HCT116 (cell line): ENCODE data around the gene TUBD1. TPM values are rescaled to one million over a fixed set of nuclear protein-coding genes. Genes with fewer than 3 reads are reported as not detected.
A peak's percentile ranks its signal among the peaks of the same experiment; 100 is the strongest.

Source experiments
- microRNA counts: library from miRNA; unstranded; fragments of <30 nt; microRNA quantifications from one replicate; lab custom pipeline; 2015
- microRNA-seq: library from miRNA; unstranded; fragments of <30 nt; microRNA quantifications from one replicate; pipeline ENCODE4, GENCODE V29; 2016; ENCODE audit warnings: borderline number of aligned reads
- total RNA-seq: library from RNA; stranded (reverse); gene quantifications from one replicate; pipeline ENCODE4 v1.2.1, GENCODE V29; 2021; ENCODE audit not compliant: unreplicated experiment

TUBD1 gene
- total RNA-seq, 1 experiment from 2014 or later: 13.0 TPM

MicroRNA genes within 50 kb of the gene (microRNA counts, 767-probe panel; counts per million panel counts)
- microRNA hsa-miR-21-5p (lab: Ali Mortazavi, UCI): 32,263 counts per million, percentile 98 among the panel's probes with 10 or more counts

Small RNA genes lying within 50 kb of the gene (microRNA-seq; reads per million reads assigned to microRNA genes)
- gene MIR21: 359,196 reads per million, percentile 100 among the genes with 10 or more reads in this experiment

Other genes starting within 250 kb of the TUBD1 start
- gene PTRH2, start 185.5 kb downstream of the TUBD1 start, total RNA-seq: 59.6 TPM
- gene VMP1, start 185.3 kb downstream of the TUBD1 start, total RNA-seq: 366 TPM
- 75.7 TPM for gene RPS6KB1, start 178 bp upstream of the TUBD1 start, total RNA-seq
- 24.2 TPM for gene RNFT1, start 71.8 kb upstream of the TUBD1 start, total RNA-seq
- 39.0 TPM for gene HEATR6, start 186.0 kb upstream of the TUBD1 start, total RNA-seq